ENCODE results near the gene ALK. TPM values are rescaled to one million over a fixed set of nuclear protein-coding genes. Genes with fewer than 3 reads are reported as not detected.

Gene ALK
- total RNA-seq, 1 experiment from 2014 or later, result not detected

DNA sequence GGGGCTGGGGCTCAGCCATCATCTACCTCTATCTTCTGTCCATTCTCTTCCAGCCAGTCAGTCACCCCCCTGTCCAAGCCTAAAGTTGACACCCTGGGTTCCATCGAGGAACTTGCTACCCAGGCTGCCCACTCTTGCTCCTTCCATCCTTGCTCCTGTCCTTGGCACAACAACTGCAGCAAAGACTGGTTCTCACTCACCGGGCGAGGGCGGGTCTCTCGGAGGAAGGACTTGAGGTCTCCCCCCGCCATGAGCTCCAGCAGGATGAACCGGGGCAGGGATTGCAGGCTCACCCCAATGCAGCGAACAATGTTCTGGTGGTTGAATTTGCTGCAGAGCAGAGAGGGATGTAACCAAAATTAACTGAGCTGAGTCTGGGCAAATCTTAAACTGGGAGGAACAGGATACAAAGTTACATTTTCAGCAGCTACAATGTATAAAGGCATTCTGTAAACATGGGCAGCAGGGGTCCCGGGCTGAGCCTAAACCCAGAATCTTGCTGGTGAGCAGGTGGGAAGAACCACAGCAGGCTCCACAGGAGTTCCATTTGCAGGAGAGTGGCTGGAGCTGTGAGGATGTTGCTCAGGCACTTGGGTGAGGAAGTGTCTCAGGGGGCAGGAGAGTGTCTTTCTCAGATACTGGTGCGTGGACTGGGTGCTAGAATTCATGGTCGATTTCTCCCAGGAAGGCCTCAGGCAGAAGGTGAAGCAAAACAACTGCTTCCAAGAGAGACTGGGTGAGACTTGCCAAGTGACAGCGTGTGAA is 700.7 kb downstream of the ALK start:
- no CpG with 5 or more reads among the region's 12 CpGs for WGBS (ENCODE audit: extremely low coverage, insufficient read length, low lambda C conversion rate)
- Histone ChIP-seq H2BK12ac (ENCODE audit: insufficient read length, low read depth, low read length) (no peak overlapping the region), H3K9ac (ENCODE audit: extremely low read depth, insufficient read length, low read length) (no peak overlapping the region), H3K18ac (ENCODE audit: insufficient read length, low read depth, low read length) (no peak overlapping the region), H3K79me1 (ENCODE audit: insufficient read depth, low read depth, low read length, poor library complexity, severe bottlenecking) (no peaks in the 10 kb centered on the region), H2BK5ac (ENCODE audit: insufficient read length, low read length) (no peak overlapping the region), H2AFZ (ENCODE audit: low read length) (no peak overlapping the region), H2BK15ac (ENCODE audit: low read depth, low read length) (no peak overlapping the region), H3K4me2 (ENCODE audit: insufficient read depth, insufficient read length, low read length) (no peak overlapping the region), H4K5ac (ENCODE audit: insufficient read length, low read depth, low read length) (no peak overlapping the region), H3T11ph (ENCODE audit: low read length) (no peak overlapping the region), H3K4ac (ENCODE audit: low read depth, low read length) (no peak overlapping the region), H3K79me2 (ENCODE audit: insufficient read depth, low read length) (no peaks in the 10 kb centered on the region), H4K91ac (ENCODE audit: insufficient read length, low read depth, low read length) (no peak overlapping the region), H3K23ac (ENCODE audit: insufficient read length, low read depth, low read length) (no peak overlapping the region), H2AK5ac (ENCODE audit: insufficient read length, low read length) (no peak overlapping the region), H4K20me1 (ENCODE audit: control insufficient read depth, insufficient read depth, insufficient read length) (no peaks in the 10 kb centered on the region), H2BK120ac (ENCODE audit: low read depth, low read length, poor library complexity, severe bottlenecking) (no peak overlapping the region), H3K23me2 (ENCODE audit: insufficient read length, low read depth, low read length, poor library complexity, severe bottlenecking) (no peaks in the 10 kb centered on the region), H2BK20ac (ENCODE audit: low read depth, low read length, poor library complexity, severe bottlenecking) (no peak overlapping the region), H4K8ac (replicated peaks; ENCODE audit: insufficient read length, low read depth, low read length) (no peak overlapping the region), H3K14ac (ENCODE audit: insufficient read depth, low read length) (no peak overlapping the region; the same call in 1 of the 2 replicates), H3K27me3 (ENCODE audit: insufficient read depth, low read length) (no peaks in the 10 kb centered on the region), H3K56ac (ENCODE audit: insufficient read length, low read depth, low read length) (no peak overlapping the region), H3K4me1 (ENCODE audit: insufficient read depth, low read length) (no peaks in the 10 kb centered on the region), H3K27ac (ENCODE audit: insufficient read length, low read depth, low read length) (no peak overlapping the region), H3K9me3 (ENCODE audit: control insufficient read depth, low read depth, low read length) (no peaks in the 10 kb centered on the region)
- no peak overlapping the region; a peak in 1 of 7 replicates for H3K27ac Mint-ChIP-seq
- peaks cover 6 to 8% of the 10 kb centered on the region in 2 experiments for H3K4me1 Mint-ChIP-seq
- H3K27me3 Mint-ChIP-seq (ENCODE audit: low read depth), result no peaks in the 10 kb centered on the region; the same call in 1 of the 2 replicates
- TF ChIP-seq, protein P1, sequence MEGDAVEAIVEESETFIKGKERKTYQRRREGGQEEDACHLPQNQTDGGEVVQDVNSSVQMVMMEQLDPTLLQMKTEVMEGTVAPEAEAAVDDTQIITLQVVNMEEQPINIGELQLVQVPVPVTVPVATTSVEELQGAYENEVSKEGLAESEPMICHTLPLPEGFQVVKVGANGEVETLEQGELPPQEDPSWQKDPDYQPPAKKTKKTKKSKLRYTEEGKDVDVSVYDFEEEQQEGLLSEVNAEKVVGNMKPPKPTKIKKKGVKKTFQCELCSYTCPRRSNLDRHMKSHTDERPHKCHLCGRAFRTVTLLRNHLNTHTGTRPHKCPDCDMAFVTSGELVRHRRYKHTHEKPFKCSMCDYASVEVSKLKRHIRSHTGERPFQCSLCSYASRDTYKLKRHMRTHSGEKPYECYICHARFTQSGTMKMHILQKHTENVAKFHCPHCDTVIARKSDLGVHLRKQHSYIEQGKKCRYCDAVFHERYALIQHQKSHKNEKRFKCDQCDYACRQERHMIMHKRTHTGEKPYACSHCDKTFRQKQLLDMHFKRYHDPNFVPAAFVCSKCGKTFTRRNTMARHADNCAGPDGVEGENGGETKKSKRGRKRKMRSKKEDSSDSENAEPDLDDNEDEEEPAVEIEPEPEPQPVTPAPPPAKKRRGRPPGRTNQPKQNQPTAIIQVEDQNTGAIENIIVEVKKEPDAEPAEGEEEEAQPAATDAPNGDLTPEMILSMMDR (conservative IDR thresholded peaks at IDR 0.05), result no peak
- no peak for DNase-seq
- no peaks in the 10 kb centered on the region for H3K9me3 Mint-ChIP-seq
- H3K4me3 Mint-ChIP-seq, result no peak overlapping the region
- no peaks in the 10 kb centered on the region for H3K36me3 Mint-ChIP-seq (ENCODE audit: insufficient read depth in 1 of 3, low read depth in 3 of 3)
